Esophagus muscularis mucosa (tissue), 4 donors: Measurements from ENCODE around the gene COX8C.

Experiments used
- EP300 ChIP-seq: sonication (generic); formaldehyde crosslinking; IDR thresholded peaks from one replicate; pipeline ENCODE4 v1.6.1; 2017; ENCODE audit warnings: antibody characterized with exemption
- POLR2A ChIP-seq: fragments of 450-650 bp; IDR thresholded peaks from one replicate; pipeline ENCODE4 v1.6.1; 2017; ENCODE audit warnings: antibody characterized with exemption, moderate library complexity, mild to moderate bottlenecking, low read depth
- TF ChIP-seq, protein P1 (sequence below), 3 experiments: fragments of 200-600 bp in 2 of 3; fragments of 450-650 bp in 1 of 3; sonication (generic) in 2 of 3; IDR thresholded peaks; one replicate each; pipeline ENCODE4 v1.5.1; 2017 to 2019; ENCODE audit warnings: antibody characterized with exemption in 3 of 3, mild to moderate bottlenecking in 2 of 3, moderate library complexity in 1 of 3

DNA sequence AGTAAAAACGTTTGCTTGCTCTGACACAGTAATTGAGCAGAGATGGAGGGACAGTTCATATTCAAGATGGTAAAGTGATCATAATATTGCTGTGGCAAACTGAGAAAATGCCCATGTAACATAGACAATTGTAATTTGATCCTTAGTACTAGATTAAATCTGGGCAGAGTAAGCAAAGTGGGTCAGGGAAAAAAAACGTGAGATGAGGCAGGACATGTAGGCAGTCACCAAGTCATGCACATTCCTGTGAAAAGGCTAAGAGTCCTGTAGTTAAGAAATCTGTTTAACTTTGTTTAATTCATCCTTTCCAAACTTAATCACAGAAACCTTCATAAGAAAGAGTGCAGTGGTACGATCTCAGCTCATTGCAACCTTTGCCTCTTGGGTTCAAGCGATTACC, 30.3 kb upstream of the COX8C start:
- TF ChIP-seq, protein P1, sequence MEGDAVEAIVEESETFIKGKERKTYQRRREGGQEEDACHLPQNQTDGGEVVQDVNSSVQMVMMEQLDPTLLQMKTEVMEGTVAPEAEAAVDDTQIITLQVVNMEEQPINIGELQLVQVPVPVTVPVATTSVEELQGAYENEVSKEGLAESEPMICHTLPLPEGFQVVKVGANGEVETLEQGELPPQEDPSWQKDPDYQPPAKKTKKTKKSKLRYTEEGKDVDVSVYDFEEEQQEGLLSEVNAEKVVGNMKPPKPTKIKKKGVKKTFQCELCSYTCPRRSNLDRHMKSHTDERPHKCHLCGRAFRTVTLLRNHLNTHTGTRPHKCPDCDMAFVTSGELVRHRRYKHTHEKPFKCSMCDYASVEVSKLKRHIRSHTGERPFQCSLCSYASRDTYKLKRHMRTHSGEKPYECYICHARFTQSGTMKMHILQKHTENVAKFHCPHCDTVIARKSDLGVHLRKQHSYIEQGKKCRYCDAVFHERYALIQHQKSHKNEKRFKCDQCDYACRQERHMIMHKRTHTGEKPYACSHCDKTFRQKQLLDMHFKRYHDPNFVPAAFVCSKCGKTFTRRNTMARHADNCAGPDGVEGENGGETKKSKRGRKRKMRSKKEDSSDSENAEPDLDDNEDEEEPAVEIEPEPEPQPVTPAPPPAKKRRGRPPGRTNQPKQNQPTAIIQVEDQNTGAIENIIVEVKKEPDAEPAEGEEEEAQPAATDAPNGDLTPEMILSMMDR (IDR thresholded peaks at IDR 0.05): no peak
- TF ChIP-seq POLR2A (no peak), EP300 (no peak)
